Gastroesophageal sphincter (tissue), 3 donors: ENCODE data around the gene CTU1.

Experiments
- EP300 ChIP-seq: sonication (generic); formaldehyde crosslinking; IDR thresholded peaks from one replicate; pipeline ENCODE4 v1.6.1; 2017; ENCODE audit warnings: antibody characterized with exemption, mild to moderate bottlenecking
- POLR2A ChIP-seq, 2 donors: fragments of 450-650 bp; IDR thresholded peaks; one replicate each; pipeline ENCODE4 v1.6.1; 2017; ENCODE audit warnings: antibody characterized with exemption in 2 of 2, mild to moderate bottlenecking in 2 of 2, moderate library complexity in 1 of 2
- POLR2AphosphoS5 ChIP-seq: sonication (generic); formaldehyde crosslinking; IDR thresholded peaks from one replicate; pipeline ENCODE4 v1.6.1; 2017; ENCODE audit warnings: antibody characterized with exemption
- TF ChIP-seq, protein P1 (sequence below), 4 experiments: fragments of 200-600 bp in 2 of 4; fragments of 450-650 bp in 2 of 4; sonication (generic) in 1 of 4; IDR thresholded peaks; one replicate each; pipeline ENCODE4 v1.5.1; 2017 to 2019; ENCODE audit warnings: antibody characterized with exemption in 4 of 4, mild to moderate bottlenecking in 2 of 4, moderate library complexity in 2 of 4

DNA sequence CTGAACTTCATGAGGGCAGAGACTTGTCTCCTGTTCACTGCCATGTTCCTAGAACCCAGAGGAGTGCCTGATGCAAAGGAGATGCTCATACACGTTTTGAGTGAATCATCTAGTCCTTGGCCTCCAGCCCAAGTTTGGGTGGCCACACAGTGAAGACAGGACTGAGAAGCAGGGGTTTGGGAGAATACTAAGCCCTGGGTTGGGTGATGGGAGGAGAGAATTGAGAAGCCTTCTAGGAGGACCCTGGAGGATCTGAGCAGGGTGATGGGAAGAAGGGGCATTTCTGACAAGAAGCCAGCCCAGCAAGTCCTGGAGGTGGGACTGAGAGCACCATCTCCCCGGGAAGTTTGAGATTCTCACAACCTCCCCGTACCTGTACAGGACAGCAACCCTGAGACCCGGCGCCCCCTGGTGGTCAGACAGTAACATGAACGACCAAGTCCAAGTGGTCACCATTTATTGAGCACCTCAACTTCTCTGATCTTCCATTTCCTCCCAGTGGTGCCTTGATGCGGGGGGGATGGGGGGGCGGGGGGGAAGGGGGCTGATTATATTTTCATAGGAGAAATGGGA, 11.0 kb downstream of the CTU1 start:
- TF ChIP-seq POLR2AphosphoS5 = no peak
- TF ChIP-seq, protein P1, sequence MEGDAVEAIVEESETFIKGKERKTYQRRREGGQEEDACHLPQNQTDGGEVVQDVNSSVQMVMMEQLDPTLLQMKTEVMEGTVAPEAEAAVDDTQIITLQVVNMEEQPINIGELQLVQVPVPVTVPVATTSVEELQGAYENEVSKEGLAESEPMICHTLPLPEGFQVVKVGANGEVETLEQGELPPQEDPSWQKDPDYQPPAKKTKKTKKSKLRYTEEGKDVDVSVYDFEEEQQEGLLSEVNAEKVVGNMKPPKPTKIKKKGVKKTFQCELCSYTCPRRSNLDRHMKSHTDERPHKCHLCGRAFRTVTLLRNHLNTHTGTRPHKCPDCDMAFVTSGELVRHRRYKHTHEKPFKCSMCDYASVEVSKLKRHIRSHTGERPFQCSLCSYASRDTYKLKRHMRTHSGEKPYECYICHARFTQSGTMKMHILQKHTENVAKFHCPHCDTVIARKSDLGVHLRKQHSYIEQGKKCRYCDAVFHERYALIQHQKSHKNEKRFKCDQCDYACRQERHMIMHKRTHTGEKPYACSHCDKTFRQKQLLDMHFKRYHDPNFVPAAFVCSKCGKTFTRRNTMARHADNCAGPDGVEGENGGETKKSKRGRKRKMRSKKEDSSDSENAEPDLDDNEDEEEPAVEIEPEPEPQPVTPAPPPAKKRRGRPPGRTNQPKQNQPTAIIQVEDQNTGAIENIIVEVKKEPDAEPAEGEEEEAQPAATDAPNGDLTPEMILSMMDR (IDR thresholded peaks at IDR 0.05) = peak in 3 of 4 experiments; percentile 33 to 61 (median 48)
- no peak for TF ChIP-seq EP300
- TF ChIP-seq POLR2A (IDR thresholded peaks at IDR 0.05) = no peak
